HL-60 (cell line): ENCODE data around the gene KPTN.

Experiments used
- CTCF ChIP-seq: IDR thresholded peaks from one replicate; pipeline ENCODE4 v1.5.1; 2011; ENCODE audit warnings: low read length, control low read depth, inconsistent platforms; ENCODE audit not compliant: insufficient read depth
- GABPA ChIP-seq: IDR thresholded peaks from 2 replicates; pipeline ENCODE4 v1.6.1; 2012; ENCODE audit warnings: low read depth
- POLR2AphosphoS5 ChIP-seq: IDR thresholded peaks from 2 replicates; pipeline ENCODE4 v1.6.1; 2012; ENCODE audit warnings: low read depth
- REST ChIP-seq: IDR thresholded peaks from 2 replicates; pipeline ENCODE4 v1.6.1; 2012; ENCODE audit warnings: low read depth; ENCODE audit not compliant: insufficient replicate concordance
- SPI1 ChIP-seq: IDR thresholded peaks from 2 replicates; pipeline ENCODE4 v1.6.1; 2012; ENCODE audit warnings: low read depth, mild to moderate bottlenecking, borderline replicate concordance

GRCh38 chr19:47499863-47500830 lies 16.1 kb upstream of the KPTN start:
- TF ChIP-seq POLR2AphosphoS5 (no peak), CTCF (no peak), REST (no peak), GABPA (no peak), SPI1 (no peak)
